K562 (cell line): ENCODE data around the gene SPDYE4. TPM values are rescaled to one million over a fixed set of nuclear protein-coding genes. Genes with fewer than 3 reads are reported as not detected.

Source experiments
- ATAC-seq: fragments of 200-7000 bp; cut with Tn5 transposase; 3 replicates; pipeline ENCODE4 v1.9.1; 2020; ENCODE audit warnings: moderate library complexity
- BruUV-seq: library from RNA; stranded (reverse); fragments of 400-500 nt; replicated peaks from 2 replicates; lab custom pipeline; 2021; lab: Mats Ljungman, UMichigan
- CTCF ChIA-PET: fragments of 300-600 bp; formaldehyde crosslinking; extraction: SDS; loops from one replicate; lab custom pipeline; 2021; ENCODE audit warnings: low intra/inter-chr PET ratio; lab: Yijun Ruan, JAX
- POLR2A ChIA-PET: fragments of 300-600, 350-650 bp; sonication (Branson Sonifier 250); formaldehyde crosslinking; extraction: SDS; loops from one replicate; lab custom pipeline; 2021; ENCODE audit warnings: antibody characterized with exemption, inconsistent platforms; lab: Yijun Ruan, JAX
- DNase-seq, 4 experiments: peaks; one replicate each; pipeline versions ENCODE4 v3.0.0 to v3.0.0-alpha.2; 2011 to 2018; ENCODE audit warnings: low spot score in 3 of 4, mixed read lengths in 3 of 4; ENCODE audit errors: extremely low read depth in 1 of 4
- FAIRE-seq: peaks from 2 replicates; lab custom pipeline; 2011; peaks lifted over from hg19 to GRCh38; lab: Jason Lieb, UNC
- H2AFZ ChIP-seq: 2 replicates; pipeline ENCODE4 v1.6.0; 2011; ENCODE audit warnings: low read depth, low read length, control low read depth, inconsistent platforms
- H3K27ac ChIP-seq: fragments of 200-600 bp; 3 replicates; pipeline ENCODE4 v1.8.0; 2011; ENCODE audit warnings: low read depth, mild to moderate bottlenecking, control low read depth, inconsistent platforms, low read length, moderate library complexity, mixed read lengths; ENCODE audit errors: extremely low read depth
- H3K27me3 ChIP-seq, 2 experiments: fragments of 300-600 bp in 1 of 2; 2 replicates in 1 of 2; 3 replicates in 1 of 2; pipeline versions ENCODE4 v1.6.0 to v1.8.0; 2011; ENCODE audit warnings: inconsistent platforms in 2 of 2, low read length in 2 of 2, mild to moderate bottlenecking in 1 of 2, mixed read lengths in 1 of 2, moderate library complexity in 1 of 2; ENCODE audit not compliant: control insufficient read depth in 2 of 2, insufficient read depth in 2 of 2
- H3K36me3 ChIP-seq: fragments of 300-600 bp; 3 replicates; pipeline ENCODE4 v1.8.0; 2011; ENCODE audit warnings: mild to moderate bottlenecking, low read length, inconsistent platforms; ENCODE audit not compliant: control insufficient read depth, insufficient read depth
- H3K4me1 ChIP-seq, 2 experiments: fragments of 200-600 bp in 1 of 2; replicated peaks in 1 of 2; 2 replicates in 1 of 2; 3 replicates in 1 of 2; pipeline versions ENCODE4 v1.5.1 to v1.8.0; 2011; ENCODE audit warnings: inconsistent platforms in 2 of 2, low read length in 2 of 2, mild to moderate bottlenecking in 1 of 2, mixed read lengths in 1 of 2, moderate library complexity in 1 of 2; ENCODE audit not compliant: control insufficient read depth in 2 of 2, insufficient read depth in 2 of 2
- H3K4me2 ChIP-seq: 2 replicates; pipeline ENCODE4 v1.6.1; 2011; ENCODE audit warnings: low read length, control low read depth, inconsistent platforms, mixed read lengths; ENCODE audit not compliant: insufficient read depth
- H3K4me3 ChIP-seq: fragments of 200-600 bp; sonication (generic), shearing (Covaris generic); 2 replicates; pipeline ENCODE4 v1.5.1; 2016; ENCODE audit warnings: control low read depth, inconsistent platforms
- H3K79me2 ChIP-seq: fragments of 200-600 bp; 3 replicates; pipeline ENCODE4 v1.8.0; 2011; ENCODE audit warnings: low read length, inconsistent platforms; ENCODE audit not compliant: control insufficient read depth, insufficient read depth
- H3K9ac ChIP-seq, 2 experiments: 2 replicates each; pipeline versions ENCODE4 v1.6.0 to v1.6.1; 2011; ENCODE audit warnings: low read depth in 2 of 2, low read length in 2 of 2, control low read depth in 1 of 2, inconsistent platforms in 1 of 2, mild to moderate bottlenecking in 1 of 2, mixed read lengths in 1 of 2; ENCODE audit not compliant: insufficient read depth in 1 of 2
- H3K9me1 ChIP-seq: one replicate; pipeline ENCODE4 v1.6.0; 2011; ENCODE audit warnings: inconsistent platforms, mild to moderate bottlenecking, low read length, moderate library complexity; ENCODE audit not compliant: control insufficient read depth, insufficient read depth
- H3K9me3 ChIP-seq: replicated peaks from 2 replicates; pipeline ENCODE4 v1.5.1; 2011; ENCODE audit warnings: low read depth, low read length, inconsistent platforms; ENCODE audit not compliant: control insufficient read depth, insufficient read depth
- H4K20me1 ChIP-seq: replicated peaks from 2 replicates; pipeline ENCODE4 v1.6.1; 2011; ENCODE audit warnings: low read length, inconsistent platforms, mixed read lengths; ENCODE audit not compliant: control insufficient read depth, insufficient read depth
- AFF1 ChIP-seq, 2 experiments: fragments of 450-650 bp; IDR thresholded peaks; 2 replicates each; pipeline ENCODE4 v1.6.1; 2018; ENCODE audit warnings: mild to moderate bottlenecking in 2 of 2, low read depth in 1 of 2; ENCODE audit not compliant: partially characterized antibody in 2 of 2
- ARNT ChIP-seq, 2 experiments: fragments of 450-650 bp; IDR thresholded peaks; 2 replicates each; pipeline ENCODE4 v1.6.1; 2016; ENCODE audit warnings: mild to moderate bottlenecking in 1 of 2
- E4F1 ChIP-seq: fragments of 250-450 bp; sonication (Bioruptor Pico); IDR thresholded peaks from 2 replicates; pipeline ENCODE4 v1.5.0; 2021; ENCODE audit warnings: mild to moderate bottlenecking, borderline replicate concordance
- NONO ChIP-seq, 2 experiments: fragments of 200-400 bp in 1 of 2; fragments of 450-650 bp in 1 of 2; formaldehyde crosslinking in 1 of 2; IDR thresholded peaks; 2 replicates each; pipeline ENCODE4 v1.6.1; 2017; ENCODE audit warnings: low read depth in 2 of 2, mild to moderate bottlenecking in 2 of 2, moderate library complexity in 2 of 2, low read length in 1 of 2
- POLR3A ChIP-seq: IDR thresholded peaks from 2 replicates; pipeline ENCODE4 v1.6.1; 2011; ENCODE audit warnings: borderline replicate concordance, mild to moderate bottlenecking, moderate library complexity; ENCODE audit not compliant: insufficient read length, insufficient read depth; ENCODE audit errors: extremely low read depth
- RBFOX2 ChIP-seq: fragments of 200-400 bp; formaldehyde crosslinking; IDR thresholded peaks from 2 replicates; pipeline ENCODE4 v1.6.1; 2017; ENCODE audit warnings: low read depth, mild to moderate bottlenecking, low read length, moderate library complexity
- U2AF1 ChIP-seq: fragments of 200-400 bp; formaldehyde crosslinking; optimal IDR thresholded peaks from 2 replicates; pipeline ENCODE3; 2017; ENCODE audit warnings: mild to moderate bottlenecking, low read depth, low read length, moderate library complexity
- ZHX1 ChIP-seq: fragments of 150-350 bp; conservative IDR thresholded peaks from 2 replicates; pipeline ENCODE4 v1.6.1; 2014; ENCODE audit warnings: low read length
- ZNF143 ChIP-seq: sonication (generic); formaldehyde crosslinking; IDR thresholded peaks from 2 replicates; pipeline ENCODE4 v1.9.0; 2022; ENCODE audit warnings: mild to moderate bottlenecking, missing genetic modification reagents
- ZNF197 ChIP-seq: fragments of 200-800 bp; sonication (Bioruptor generic); IDR thresholded peaks from 2 replicates; pipeline ENCODE4 v1.6.1; 2016; ENCODE audit warnings: low read depth, missing genetic modification characterization, missing compliant biosample characterization
- ZNF347 ChIP-seq: fragments of 450-650 bp; formaldehyde crosslinking; IDR thresholded peaks from 2 replicates; pipeline ENCODE4 v1.4.0; 2020; ENCODE audit warnings: low read depth, mild to moderate bottlenecking, moderate library complexity
- ZNF41 ChIP-seq: fragments of 250-450 bp; sonication (Bioruptor Pico); conservative IDR thresholded peaks from 2 replicates; pipeline ENCODE4 v1.4.0; 2020; ENCODE audit warnings: mild to moderate bottlenecking
- WGBS: fragments of 100-300 bp; shearing (Covaris generic); methylation state at CpG from one replicate; pipeline ENCODE4 v1.1.6; 2016; ENCODE audit warnings: low coverage, mixed read lengths; ENCODE audit not compliant: insufficient coverage; ENCODE audit errors: missing lambda C conversion rate; 5-methylcytosine and 5-hydroxymethylcytosine counted together
- in situ Hi-C: fragments of 300-500 bp; cut with MboI; formaldehyde crosslinking; loops from 4 replicates; pipeline ENCODE4 v1.15.0; 2018; ENCODE audit warnings: inconsistent platforms, mixed read lengths
- intact Hi-C: fragments of 100-400 bp; cut with micrococcal nuclease; formaldehyde crosslinking; loops from 2 replicates; pipeline ENCODE4 v1.14.2; 2022
- polyA plus RNA-seq, 8 experiments: library from polyadenylated mRNA; depleted of rRNA in 4 of 8; stranded (reverse) in 5 of 8; unstranded in 3 of 8; fragments of >200 nt; fragmentation: Nextera tagmentation in 2 of 8; fragmentation: Illumina TruSeq in 1 of 8; extraction: Ambion mirVana in 2 of 8; extraction: Trizol in 1 of 8; gene quantifications; 2 replicates each; pipeline versions ENCODE4 v1.2.1 to v1.2.3, GENCODE V29; 2011 to 2014; ENCODE audit warnings: inconsistent platforms in 1 of 8, missing spikeins in 1 of 8
- total RNA-seq, 7 experiments: library from RNA; depleted of rRNA in 6 of 7; stranded (reverse); fragments of >200 nt in 6 of 7; fragmentation: Illumina TruSeq in 2 of 7; extraction: Trizol in 2 of 7; gene quantifications; 2 replicates each; pipeline versions ENCODE4 v1.2.1 to v1.2.3, GENCODE V29; 2011 to 2021; ENCODE audit warnings: low replicate concordance in 1 of 7

SPDYE4 gene
- total and polyA plus RNA-seq, 9 of the 15 experiments (the other 6 are each of a cell fraction or from before 2014, with no cell fraction given) = not detected

- Histone ChIP-seq H3K4me1 (no peaks in the 10 kb centered on the region), H3K9me1 (no peaks in the 10 kb centered on the region), H3K36me3 (no peaks in the 10 kb centered on the region), H3K4me3 (no peak overlapping the region), H3K27me3 (peaks cover 2 to 30% of the 10 kb centered on the region in 2 experiments; a peak in 3 of 5 replicates), H4K20me1 (no peaks in the 10 kb centered on the region), H2AFZ (no peak overlapping the region), H3K79me2 (no peaks in the 10 kb centered on the region), H3K4me2 (no peak overlapping the region), H3K27ac (no peak overlapping the region), H3K9me3 (no peaks in the 10 kb centered on the region), H3K9ac (no peak overlapping the region)
- ATAC-seq (no peak), FAIRE-seq (no peak), DNase-seq (no peak)
- intact Hi-C loops (no loop called here), in situ Hi-C loops (no loop called here)
- BruUV-seq = no TSS peak
- WGBS = 29% methylated on average over 8 of the region's 13 CpGs
- CTCF ChIA-PET = no interaction called here
- POLR2A ChIA-PET = no interaction called here
- no peak for TF ChIP-seq POLR3A
- no peak for TF ChIP-seq U2AF1
- no peak for TF ChIP-seq ZNF41 (CRISPR knock-in tag)
- no peak for TF ChIP-seq ZNF143
- no peak for TF ChIP-seq ARNT (IDR thresholded peaks at IDR 0.05)
- no peak for TF ChIP-seq NONO (IDR thresholded peaks at IDR 0.05; ENCODE audit: low read depth in 2 of 2, low read length in 1 of 2)
- TF ChIP-seq ZHX1 = no peak
- no peak for TF ChIP-seq RBFOX2
- no peak for TF ChIP-seq ZNF347 (CRISPR knock-in tag)
- TF ChIP-seq AFF1 (IDR thresholded peaks at IDR 0.05; ENCODE audit: low read depth in 1 of 2, partially characterized antibody in 2 of 2) = no peak
- no peak for TF ChIP-seq E4F1 (CRISPR knock-in tag)
- TF ChIP-seq ZNF197 (CRISPR knock-in tag) = no peak
Observed at GRCh38 chr17:8728251-8728938, 30.0 kb downstream of the SPDYE4 start.
